Mammary epithelial cell (primary cell): Measurements from ENCODE around the gene CLDN4.

Experiments used
- CTCF ChIP-seq, 2 donors: IDR thresholded peaks in 1 of 2; conservative IDR thresholded peaks in 1 of 2; 2 replicates each; pipeline ENCODE4 v1.5.1; 2011 to 2012; ENCODE audit warnings: inconsistent platforms in 2 of 2, low read length in 2 of 2, mild to moderate bottlenecking in 2 of 2, control low read depth in 1 of 2, low read depth in 1 of 2; ENCODE audit not compliant: insufficient read depth in 1 of 2; ENCODE audit errors: extremely low read depth in 1 of 2
- EZH2 ChIP-seq: IDR thresholded peaks from 2 replicates; pipeline ENCODE4 v1.6.1; 2012; ENCODE audit warnings: low read length, inconsistent platforms, borderline replicate concordance

- TF ChIP-seq CTCF (conservative IDR thresholded peaks at IDR 0.05 in 1 of 2, IDR thresholded peaks at IDR 0.05 in 1 of 2; ENCODE audit: extremely low read depth in 1 of 2, insufficient read depth in 1 of 2, low read depth in 1 of 2, low read length in 2 of 2): no peak
- TF ChIP-seq EZH2: no peak
Observed at GRCh38 chr7:73850781-73851207, 20.0 kb downstream of the CLDN4 start.
